Suppressor macrophage treated with lipopolysaccharide for 4 hours (primary cell): ENCODE measurements around the gene ANAPC2.

Source experiments
- DNase-seq: peaks from one replicate; pipeline ENCODE4 v3.0.0-alpha.2; 2020

The ANAPC2 gene

GRCh38 chr9:137161558-137162486 is 26.5 kb downstream of the ANAPC2 start:
- no peak for DNase-seq

- DNase-seq: no peak
These were observed 27.4 kb downstream of the ANAPC2 start for GRCh38 chr9:137160716-137161557.

- no peak for DNase-seq
These were observed 28.3 kb downstream of the ANAPC2 start for GRCh38 chr9:137160054-137160425.

GRCh38 chr9:137159105-137160053 is 29.0 kb downstream of the ANAPC2 start:
- DNase-seq: no peak

GRCh38 chr9:137158625-137159024 is 29.7 kb downstream of the ANAPC2 start:
- no peak for DNase-seq

GRCh38 chr9:137157618-137158415 is 30.5 kb downstream of the ANAPC2 start:
- DNase-seq: no peak

GRCh38 chr9:137156567-137157375 is 31.6 kb downstream of the ANAPC2 start:
- peak; percentile 71 for DNase-seq

- no peak for DNase-seq
These were observed 35.4 kb downstream of the ANAPC2 start for GRCh38 chr9:137152844-137153405.

DNA sequence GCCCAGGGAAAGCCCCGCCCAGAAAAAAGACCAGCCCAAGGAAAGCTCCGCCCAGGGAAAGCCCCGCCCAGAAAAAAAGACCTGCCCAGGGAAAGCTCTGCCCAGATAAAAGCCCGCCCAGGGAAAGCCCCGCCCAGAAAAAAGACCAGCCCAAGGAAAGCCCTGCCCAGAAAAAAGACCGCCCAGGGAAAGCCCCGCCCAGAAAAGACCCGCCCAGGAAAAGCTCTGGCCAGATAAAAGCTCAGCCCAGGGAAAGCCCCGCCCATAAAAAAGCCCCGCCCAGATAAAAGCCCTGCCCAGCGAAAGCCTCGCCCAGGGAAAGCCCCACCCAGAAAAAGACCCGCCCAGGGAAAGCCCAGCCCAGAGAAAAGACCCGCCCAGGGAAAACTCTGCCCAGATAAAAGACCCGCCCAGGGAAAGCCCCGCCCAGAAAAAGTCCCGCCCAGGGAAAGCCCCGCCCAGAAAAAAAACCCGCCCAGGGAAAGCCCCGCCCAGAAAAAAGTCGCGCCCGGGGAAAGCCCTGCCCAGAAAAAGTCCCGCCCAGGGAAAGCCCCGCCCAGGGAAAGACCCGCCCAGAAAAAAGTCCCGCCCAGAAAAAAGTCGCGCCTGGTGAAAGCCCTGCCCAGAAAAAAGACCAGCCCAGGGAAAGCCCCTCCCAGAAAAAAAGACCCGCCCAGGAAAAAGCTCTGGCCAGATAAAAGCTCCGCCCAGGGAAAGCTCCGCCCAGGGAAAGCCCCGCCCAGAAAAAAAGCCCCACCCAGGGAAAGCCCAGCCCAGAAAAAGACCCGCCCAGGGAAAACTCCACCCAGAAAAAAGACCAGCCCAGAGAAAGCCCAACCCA is 37.5 kb downstream of the ANAPC2 start:
- DNase-seq: peak; percentile 90

- no peak for DNase-seq
These were observed 38.3 kb downstream of the ANAPC2 start for GRCh38 chr9:137149942-137150616.

- no peak for DNase-seq
These were observed 39.0 kb downstream of the ANAPC2 start for GRCh38 chr9:137149363-137149762.

DNA sequence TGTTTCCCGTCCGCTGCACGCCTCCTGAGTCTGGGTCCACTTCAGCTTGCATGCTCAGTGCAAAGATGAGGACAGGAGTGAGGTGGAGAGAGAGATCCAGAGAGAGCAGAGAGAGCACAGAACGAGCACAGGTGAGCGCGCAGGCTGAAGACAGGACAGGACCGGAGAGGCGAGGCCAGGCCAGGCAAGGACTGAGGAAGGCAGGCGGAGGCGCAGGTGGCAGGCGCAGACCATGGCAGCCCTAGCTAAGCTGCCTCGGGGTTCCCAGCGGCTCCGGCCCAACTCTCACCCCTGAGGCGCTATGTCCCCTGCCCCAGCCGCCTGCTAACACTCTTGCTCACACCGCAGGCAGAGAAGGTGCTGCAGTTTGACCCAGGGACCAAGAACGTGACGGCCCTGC is 39.7 kb downstream of the ANAPC2 start:
- DNase-seq: no peak

DNA sequence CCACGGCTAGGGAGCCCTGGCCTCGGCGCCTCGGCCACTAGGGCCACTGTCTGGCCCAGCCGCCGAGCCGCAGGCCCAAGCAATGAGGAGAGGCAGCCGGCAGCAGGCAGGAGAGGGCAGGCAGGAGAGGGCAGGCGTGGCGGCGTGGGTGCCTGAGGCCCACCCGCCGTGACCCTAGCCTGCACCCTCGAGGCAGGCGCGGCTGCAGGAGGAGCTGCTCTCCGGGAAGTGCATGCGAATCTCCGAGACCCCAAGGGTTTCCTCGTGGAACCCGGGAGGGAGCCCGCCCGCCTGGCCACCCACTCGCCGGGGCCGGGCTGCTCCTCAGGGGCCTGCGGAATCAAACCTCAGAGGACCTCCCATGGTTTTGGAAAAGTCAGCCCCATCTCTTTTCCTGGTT is 40.1 kb downstream of the ANAPC2 start:
- DNase-seq: no peak

DNA sequence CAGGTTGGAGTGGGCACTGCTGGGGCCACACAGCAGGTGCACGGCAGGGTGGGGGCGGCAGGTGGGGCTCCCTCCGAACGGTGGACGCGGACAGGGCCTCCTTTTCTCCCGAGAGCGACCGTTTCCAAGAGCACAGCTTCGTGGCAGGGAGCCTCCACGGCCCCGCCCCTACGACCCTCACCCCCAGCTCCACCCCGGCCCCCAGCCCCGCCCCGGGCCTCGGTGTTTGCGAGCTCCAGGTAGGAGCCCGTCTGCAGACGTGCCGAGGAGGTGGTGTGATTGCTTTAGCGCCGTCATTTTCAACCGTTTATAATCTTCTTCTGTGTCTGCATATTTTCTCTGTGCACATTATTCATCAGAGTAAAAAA is 40.6 kb downstream of the ANAPC2 start:
- DNase-seq: no peak

- no peak for DNase-seq
These were observed 41.1 kb downstream of the ANAPC2 start for GRCh38 chr9:137147091-137147792.

DNA sequence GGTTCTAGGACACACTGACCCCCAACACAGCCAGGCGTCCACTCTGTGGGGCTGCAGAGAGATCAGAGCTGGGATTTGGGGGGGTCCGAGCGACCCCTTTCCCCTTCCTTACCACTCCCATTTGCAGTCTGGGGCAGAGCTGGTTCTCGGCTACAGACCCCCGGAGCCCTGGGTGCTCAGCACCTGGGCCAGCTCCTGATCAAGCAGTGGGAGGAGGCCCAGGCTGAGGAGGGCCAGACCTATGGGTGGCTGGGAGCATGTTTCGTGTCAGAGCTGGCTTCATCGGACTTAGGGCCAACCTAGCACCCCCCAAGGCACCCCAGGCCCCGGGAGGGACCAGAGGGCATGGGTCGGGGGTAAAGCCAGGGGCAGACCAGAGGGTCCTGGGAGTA is 41.8 kb downstream of the ANAPC2 start:
- DNase-seq: no peak

DNA sequence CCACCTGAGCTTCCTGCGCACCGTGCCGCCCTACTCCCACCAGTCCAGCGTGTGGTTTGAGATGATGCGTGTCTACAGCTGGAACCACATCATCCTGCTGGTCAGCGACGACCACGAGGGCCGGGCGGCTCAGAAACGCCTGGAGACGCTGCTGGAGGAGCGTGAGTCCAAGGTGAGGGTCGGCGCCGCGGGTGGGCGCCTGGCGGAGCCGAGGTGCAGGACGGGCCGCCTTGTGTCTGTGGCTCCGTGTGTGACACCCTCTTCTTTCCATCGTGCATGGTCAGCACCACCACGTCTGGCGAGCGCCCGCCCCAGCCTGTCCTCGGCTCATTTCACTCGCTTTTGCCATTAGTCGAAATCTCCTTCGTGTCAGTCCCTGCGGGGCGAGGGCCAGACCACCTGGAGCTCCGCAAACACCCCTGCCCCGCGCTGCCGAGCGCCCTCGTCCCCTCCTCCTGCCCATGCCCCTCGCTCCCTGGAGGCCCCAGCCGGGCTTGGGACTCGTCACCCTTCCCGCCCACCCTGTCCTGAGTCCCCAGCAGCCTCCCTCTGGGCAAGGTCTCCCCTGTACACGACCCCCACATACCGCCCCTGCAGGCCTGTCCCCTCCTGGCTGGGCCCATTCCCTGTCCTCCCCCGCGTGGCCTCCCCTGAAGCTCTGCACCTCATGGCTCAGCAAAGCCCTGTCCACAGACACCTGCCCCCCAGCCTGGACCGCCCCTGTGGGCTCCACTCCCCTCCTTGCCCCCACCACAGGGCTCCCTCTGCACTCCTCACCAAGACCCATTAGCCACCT is 42.4 kb downstream of the ANAPC2 start:
- no peak for DNase-seq

- DNase-seq: no peak
These were observed 44.9 kb downstream of the ANAPC2 start for GRCh38 chr9:137143459-137143858.
